Stimulated activated CD4-positive, alpha-beta T cell treated with anti-CD3 and anti-CD28 coated beads, Interleukin-2, amount 100 ng/mL, for 24 hours (primary cell): Measurements from ENCODE around the gene TSPAN15.
A peak's percentile ranks its signal among the peaks of the same experiment; 100 is the strongest.

Experiments
- DNase-seq, 2 donors: peaks; one replicate each; pipeline ENCODE4 v3.0.0-alpha.2; 2020

Gene TSPAN15

DNA sequence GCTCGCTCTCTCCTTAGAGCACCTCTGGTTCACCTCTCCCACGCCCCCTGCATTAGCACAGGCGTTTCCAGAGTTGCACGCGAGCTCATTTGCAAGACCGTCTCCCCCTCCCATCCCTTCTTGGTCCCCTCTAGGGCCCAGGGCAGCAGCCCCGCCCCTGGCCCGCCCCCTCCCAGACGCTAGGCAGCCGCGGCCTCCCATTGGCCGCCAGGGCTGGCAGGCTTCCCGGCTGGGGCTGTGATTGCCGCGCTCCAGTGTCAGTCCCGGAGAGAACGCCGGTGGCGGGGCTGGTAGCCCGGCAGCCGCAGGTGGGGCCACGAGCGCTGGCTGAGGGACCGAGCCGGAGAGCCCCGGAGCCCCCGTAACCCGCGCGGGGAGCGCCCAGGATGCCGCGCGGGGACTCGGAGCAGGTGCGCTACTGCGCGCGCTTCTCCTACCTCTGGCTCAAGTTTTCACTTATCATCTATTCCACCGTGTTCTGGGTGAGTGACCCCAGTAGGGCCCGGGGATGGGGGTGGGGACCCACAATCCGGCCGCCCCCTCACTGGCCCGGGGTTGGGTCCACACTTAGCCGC lies at the start of gene TSPAN15:
TSS of gene TSPAN15 (plus strand) at position 257 of the 575 bp plus-strand sequence. CDS start at position 387, 130 bp downstream.
- peak; percentile 80 to 86 for DNase-seq

DNA sequence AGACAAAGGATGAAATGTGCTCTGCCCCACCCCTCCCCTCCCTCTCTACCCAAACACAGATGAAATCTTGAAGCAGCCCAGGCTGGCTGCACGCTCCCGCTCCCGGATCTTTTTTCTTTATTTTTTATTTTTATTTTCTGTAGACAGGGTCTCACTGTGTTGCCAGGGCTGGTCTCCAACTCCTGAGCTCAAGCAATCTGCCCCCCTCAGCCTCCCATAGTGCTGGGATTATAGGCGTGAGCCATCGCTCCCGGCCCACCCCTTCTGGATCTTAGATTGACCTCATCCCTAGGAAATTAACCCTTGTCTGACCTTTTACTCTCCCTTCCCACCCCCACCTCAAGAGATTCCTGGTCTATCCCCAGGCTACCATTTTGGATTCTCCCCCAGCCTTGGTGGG lies 48.9 kb upstream of the TSPAN15 start:
- DNase-seq, result no peak

GRCh38 chr10:69403066-69403465 lies 48.2 kb upstream of the TSPAN15 start:
- no peak for DNase-seq

DNA sequence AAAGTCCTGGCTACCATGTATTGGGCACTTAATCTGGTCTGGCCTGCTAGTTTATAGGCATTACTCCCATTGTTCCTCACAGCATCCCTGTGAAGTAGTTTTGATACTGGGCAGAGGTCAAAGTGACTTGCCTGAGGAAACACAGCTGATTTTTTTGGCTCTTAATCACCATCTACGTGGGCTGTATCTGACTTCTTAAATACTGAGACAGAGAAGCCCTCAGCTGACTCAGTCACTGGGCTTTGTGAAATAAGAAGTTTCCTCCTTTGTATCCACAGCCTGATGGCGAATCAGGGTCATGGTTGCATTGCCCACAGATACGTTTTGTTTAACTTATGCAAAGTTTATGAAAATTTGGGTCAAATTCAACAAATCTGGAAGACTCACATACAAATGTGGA lies 47.7 kb upstream of the TSPAN15 start:
- no peak for DNase-seq

DNA sequence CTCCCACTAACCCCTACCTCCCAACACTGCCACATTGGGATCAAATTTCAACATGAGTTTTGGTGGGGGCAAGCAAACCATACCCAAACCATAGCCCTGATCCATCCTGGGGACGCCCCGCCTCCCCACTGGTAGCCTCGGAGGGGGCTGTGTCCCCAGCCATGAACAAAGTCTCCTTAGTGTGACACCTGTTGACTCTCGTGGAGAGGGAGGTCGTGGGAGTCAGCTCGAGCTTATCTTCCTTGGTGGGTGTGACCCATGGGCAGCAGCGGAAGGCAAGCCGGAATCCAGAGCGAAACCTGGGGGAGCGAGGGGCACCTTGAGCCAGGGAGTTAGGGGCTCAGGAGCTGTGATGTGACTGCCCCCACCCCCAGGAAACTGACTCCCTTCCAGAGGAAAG lies 46.5 kb upstream of the TSPAN15 start:
- DNase-seq, result no peak

DNA sequence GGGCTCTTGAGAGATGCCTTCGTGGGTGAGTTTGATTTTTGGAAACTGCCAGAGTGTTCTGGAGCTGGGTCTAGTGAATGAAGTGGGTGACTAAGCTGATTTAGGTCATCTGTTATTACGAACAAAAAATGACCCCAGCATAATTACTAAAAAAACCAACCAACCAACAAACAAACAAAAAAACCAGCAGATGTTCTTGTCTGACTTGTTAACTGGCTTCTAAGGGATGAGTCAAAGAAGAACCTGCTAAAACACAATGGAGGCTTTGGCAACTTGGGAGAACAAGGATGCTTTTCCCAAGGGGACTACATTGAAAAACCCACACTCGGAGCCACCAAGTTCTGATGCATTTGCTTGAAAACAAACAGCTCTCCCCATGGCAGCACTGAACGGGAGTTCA lies 46.0 kb upstream of the TSPAN15 start:
- no peak for DNase-seq

DNA sequence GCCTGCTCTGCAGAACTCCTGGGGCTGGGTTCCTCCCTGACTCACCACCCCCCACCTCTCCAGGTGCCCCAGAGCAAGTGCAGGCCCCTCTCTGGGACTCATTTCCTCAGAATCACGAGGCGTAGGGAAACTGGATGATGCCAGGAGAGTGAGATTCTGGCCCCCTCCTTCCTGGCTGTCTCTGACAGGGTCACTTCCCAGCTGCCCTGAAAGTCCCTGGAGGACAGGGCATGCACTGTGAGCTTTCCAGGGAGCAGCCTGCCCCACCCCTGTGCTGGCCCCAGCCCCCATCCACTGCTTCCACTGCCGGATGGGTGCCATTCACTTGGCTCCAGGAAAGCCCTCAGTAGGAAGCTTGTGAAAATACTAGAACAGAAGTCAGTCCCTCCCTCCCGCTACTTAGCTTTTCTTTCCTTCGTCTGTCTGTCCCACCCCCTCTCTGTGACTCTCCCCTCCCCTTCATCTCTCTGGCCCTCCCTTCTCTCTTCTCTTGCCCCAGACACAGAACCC lies 44.9 kb upstream of the TSPAN15 start:
- no peak for DNase-seq

GRCh38 chr10:69406816-69407580 lies 44.3 kb upstream of the TSPAN15 start:
- DNase-seq, result no peak

GRCh38 chr10:69407621-69408301 lies 43.5 kb upstream of the TSPAN15 start:
- no peak for DNase-seq

DNA sequence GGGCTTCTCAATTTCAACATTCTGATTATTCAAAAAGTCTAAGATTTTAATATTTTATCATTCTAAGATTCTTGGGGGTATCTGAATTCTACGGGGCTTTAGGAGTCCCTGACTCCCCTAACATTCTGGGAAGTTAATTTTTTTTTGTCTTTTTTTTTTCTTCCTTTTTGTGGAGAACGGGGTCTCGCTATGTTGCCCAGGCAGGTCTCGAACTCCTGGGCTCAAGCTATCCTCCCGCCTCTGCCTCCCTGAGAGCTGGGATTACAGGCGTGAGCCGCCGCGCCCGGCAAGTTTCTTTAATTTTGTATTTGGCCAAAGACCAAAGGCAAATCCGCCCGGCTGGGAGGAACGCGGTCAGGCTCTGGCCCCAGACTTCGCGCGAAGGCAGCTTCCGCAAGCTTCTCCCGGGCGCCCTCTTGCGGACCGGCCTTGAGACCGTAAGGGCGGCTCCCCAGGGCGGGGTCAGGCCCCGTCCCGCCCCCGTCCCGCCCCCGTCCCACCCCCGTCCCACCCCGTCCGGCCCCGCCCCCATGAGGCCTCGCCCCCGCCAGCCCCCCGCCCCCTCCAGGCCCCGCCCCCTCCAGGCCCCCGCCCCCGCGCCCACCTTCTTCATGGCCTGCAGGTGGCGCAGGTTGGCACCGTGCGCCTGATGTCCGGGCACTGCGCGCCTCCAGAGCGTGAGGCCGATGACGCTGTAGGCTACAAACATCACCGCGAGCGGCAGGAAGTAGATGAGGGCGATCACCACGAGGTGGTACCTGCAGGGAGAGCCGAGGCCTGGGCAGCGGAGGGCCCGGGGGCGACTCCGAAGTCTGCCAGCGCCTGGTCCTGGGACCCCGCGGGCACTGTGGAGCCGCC lies 42.7 kb upstream of the TSPAN15 start:
- DNase-seq, result peak; percentile 90 to 91

GRCh38 chr10:69409176-69409495 lies 42.1 kb upstream of the TSPAN15 start:
- no peak for DNase-seq

DNA sequence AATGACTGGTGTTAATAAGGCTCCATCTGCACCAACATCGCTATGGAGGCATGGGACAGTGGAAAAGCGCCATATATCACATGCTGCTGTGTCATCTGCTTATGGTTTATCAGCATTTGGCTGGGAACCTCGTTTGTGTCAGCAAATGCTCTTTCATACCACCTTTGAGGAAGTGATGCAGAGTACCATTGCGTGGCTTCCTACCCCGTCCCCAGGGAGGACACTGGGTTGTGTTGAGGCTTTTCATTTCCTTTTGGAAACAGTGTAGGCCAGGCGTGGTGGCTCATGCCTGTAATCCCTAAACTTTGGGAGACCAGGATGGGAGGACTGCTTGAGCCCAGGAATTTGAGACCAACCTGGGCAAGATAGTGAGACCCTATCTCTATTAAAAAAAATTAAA lies 41.3 kb upstream of the TSPAN15 start:
- no peak for DNase-seq

DNA sequence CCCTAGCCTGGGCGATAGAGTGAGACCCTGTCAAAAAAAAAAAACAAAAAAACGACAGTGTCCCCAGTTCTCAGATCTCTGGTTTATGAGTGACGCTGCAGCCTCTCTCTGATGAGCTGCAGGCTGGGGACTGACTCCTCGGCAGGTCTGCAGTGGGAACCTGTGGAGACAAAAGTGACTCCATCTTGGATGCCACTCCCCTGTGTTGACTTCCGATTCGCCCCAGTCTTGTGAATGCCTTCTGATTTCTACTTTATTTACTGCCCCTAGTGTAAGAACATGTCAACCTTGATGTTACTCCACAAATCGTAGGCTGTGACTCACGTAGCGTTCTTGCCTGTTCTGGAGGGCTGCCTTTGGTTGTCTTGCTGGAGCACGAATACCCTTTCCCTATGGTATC lies 40.8 kb upstream of the TSPAN15 start:
- no peak for DNase-seq

DNA sequence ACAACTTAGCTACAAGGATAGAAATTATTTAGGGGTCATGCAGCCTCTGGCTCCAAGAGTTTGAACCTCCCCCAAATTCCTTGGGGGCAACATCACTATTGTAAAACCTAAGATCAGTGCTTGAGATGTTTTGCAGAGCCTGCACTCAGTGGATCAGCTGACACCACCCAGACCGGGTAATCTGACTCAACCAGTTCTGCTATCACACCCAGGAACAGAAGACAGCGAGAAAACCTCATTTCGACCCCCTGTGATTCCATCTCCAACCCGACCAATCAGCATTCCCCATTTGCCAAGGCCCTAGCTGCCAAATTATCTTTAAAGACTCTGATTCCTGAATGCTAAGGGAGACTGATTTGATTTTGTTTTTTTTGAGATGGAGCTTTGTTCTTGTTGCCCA lies 39.8 kb upstream of the TSPAN15 start:
- no peak for DNase-seq

GRCh38 chr10:69412232-69412790 lies 39.0 kb upstream of the TSPAN15 start:
- DNase-seq, result no peak

DNA sequence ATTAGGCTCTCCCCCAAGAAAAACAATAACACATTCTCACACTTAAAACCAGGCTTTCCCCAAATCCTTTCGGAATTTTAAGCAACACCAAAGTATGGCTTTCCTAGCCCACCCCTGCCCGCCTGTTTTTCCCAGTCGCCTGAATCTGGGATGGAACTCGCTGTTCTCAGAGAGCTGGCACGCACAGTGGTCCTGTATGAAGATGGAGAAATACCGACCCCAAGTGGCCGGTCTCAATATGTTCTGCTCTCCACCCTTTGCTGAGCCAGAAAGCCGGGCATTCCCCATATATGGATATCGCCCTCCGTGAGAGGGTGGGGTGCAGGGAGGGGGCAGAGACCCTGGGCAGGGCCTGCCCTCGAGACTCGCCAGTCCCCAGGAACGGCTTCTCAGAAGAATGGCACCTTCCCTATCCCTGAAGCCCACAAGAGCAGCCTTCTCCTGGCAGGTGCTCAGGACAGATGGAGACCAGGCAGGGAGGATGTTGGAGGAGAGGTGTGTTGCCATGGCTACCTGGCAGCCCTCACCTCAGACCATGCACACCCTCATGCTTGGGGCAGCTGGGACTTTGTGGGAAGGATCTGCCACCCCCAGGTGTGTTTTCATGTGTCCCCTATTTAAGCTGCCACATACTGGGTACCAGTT lies 37.9 kb upstream of the TSPAN15 start:
- peak in 1 of 2 donors; percentile 34 for DNase-seq

DNA sequence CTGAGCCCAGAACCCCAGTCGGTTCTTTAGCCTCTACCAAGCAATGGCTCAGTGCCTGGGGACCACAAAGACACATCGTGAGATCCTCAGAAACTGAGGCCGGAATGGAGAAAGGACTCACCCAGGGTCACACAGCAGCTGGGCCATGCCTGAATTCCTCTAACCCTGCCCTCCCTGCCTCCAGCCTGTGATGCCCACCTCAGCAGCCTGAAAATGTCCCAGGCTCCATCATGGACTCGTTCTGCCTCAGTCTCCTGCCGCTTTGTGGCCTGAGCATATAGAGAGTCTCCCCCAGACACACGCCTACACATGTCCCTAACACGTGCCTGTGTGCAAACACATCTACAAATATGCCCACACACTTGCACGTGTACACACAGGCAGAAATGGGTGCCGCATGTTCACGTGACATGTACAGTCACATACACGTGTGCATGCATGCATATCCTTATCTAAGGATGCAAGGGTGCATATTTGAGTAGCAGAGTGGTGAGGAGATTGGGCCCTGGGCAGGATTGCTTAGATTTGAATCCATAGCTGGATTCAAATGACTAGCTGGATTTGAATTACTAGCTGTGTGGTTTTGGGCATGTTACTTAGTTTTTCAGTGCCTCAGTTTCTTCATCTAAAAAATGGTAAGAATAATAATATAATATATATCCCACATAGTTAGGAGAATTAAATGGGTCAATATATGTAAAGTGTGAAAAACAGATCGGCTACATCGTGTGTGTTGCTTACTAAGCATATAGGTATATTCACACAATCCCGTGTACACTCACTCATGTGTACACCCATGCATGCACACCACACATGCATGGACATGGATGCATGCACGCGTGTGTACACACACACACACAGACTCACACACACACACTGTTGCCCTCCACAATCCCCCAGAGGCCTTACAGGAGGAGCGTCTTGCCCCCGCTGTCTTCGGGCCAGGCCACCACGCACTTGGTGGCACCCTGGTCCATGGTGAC lies 36.9 kb upstream of the TSPAN15 start:
- no peak for DNase-seq

- DNase-seq, result no peak
Measured at GRCh38 chr10:69415049-69415448, 36.2 kb upstream of the TSPAN15 start.

DNA sequence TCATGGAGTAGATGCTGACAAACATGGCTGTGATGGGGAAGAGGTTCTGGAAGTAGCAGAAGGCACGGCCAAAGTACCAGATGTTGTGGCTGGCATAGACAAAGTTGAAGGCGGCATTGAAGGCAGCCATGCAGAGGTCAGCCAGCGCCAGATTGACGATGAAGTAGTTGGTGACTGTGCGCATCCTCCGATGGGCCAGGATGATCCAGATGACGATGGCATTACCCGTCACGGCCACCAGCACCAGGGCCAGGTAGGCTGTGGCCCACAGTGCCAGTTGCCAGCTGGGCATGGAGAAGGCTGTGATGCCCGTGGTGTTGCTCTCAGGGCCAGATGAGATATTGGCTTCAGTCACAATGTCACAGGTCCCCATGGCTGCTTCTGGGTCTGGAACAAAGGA lies 35.3 kb upstream of the TSPAN15 start:
- DNase-seq, result no peak

GRCh38 chr10:69416695-69417094 lies 34.6 kb upstream of the TSPAN15 start, which contains the start of gene TACR2:
Gene TACR2, minus strand, starts transcription at chr10:69416918. Its CDS starts 595 bp downstream, at chr10:69416323.
- DNase-seq, result no peak

GRCh38 chr10:69417542-69417941 lies 33.7 kb upstream of the TSPAN15 start:
- DNase-seq, result no peak
